Ascending aorta (tissue), 2 donors: ENCODE results near the gene IGFBP5. TPM values are rescaled to one million over a fixed set of nuclear protein-coding genes. Genes with fewer than 3 reads are reported as not detected.

Experiments used
- DNase-seq, 2 donors: peaks; one replicate each; pipeline ENCODE4 v3.0.0-alpha.2; 2019; ENCODE audit warnings: low spot score in 2 of 2
- H3K27ac ChIP-seq, 2 donors: fragments of 200-600 bp; sonication (generic); one replicate each; pipeline ENCODE4 v1.5.1; 2016 to 2017; ENCODE audit warnings: mild to moderate bottlenecking in 1 of 2
- H3K27me3 ChIP-seq: fragments of 200-600 bp; sonication (generic); one replicate; pipeline ENCODE4 v1.5.1; 2017
- H3K36me3 ChIP-seq, 2 donors: fragments of 200-600 bp; sonication (generic); one replicate each; pipeline ENCODE4 v1.5.1; 2016
- H3K4me1 ChIP-seq, 2 donors: fragments of 200-600 bp; sonication (generic); one replicate each; pipeline ENCODE4 v1.5.1; 2016 to 2017; ENCODE audit warnings: mild to moderate bottlenecking in 1 of 2
- H3K4me3 ChIP-seq, 2 donors: fragments of 200-600 bp; sonication (generic); one replicate each; pipeline ENCODE4 v1.5.1; 2016 to 2017; ENCODE audit warnings: mild to moderate bottlenecking in 1 of 2
- H3K9me3 ChIP-seq, 2 donors: fragments of 200-600 bp; sonication (generic); one replicate each; pipeline ENCODE4 v1.5.1; 2016
- intact Hi-C: fragments of 100-400 bp; cut with DNase I; formaldehyde crosslinking; loops from one replicate; pipeline ENCODE4 v1.15.1; 2023
- total RNA-seq: library from RNA; depleted of rRNA; stranded (reverse); fragments of >200 nt; gene quantifications from one replicate; pipeline ENCODE4 v1.1.0, GENCODE V29; 2016
- TF ChIP-seq, protein P1 (sequence below), 3 experiments: fragments of 200-600 bp in 2 of 3; fragments of 450-650 bp in 1 of 3; sonication (generic) in 2 of 3; IDR thresholded peaks; one replicate each; pipeline ENCODE4 v1.5.1; 2016 to 2019; ENCODE audit warnings: antibody characterized with exemption in 3 of 3, mild to moderate bottlenecking in 1 of 3, moderate library complexity in 1 of 3

The IGFBP5 gene
- total RNA-seq, 1 donor from 2014 or later = 1,280 TPM

DNA sequence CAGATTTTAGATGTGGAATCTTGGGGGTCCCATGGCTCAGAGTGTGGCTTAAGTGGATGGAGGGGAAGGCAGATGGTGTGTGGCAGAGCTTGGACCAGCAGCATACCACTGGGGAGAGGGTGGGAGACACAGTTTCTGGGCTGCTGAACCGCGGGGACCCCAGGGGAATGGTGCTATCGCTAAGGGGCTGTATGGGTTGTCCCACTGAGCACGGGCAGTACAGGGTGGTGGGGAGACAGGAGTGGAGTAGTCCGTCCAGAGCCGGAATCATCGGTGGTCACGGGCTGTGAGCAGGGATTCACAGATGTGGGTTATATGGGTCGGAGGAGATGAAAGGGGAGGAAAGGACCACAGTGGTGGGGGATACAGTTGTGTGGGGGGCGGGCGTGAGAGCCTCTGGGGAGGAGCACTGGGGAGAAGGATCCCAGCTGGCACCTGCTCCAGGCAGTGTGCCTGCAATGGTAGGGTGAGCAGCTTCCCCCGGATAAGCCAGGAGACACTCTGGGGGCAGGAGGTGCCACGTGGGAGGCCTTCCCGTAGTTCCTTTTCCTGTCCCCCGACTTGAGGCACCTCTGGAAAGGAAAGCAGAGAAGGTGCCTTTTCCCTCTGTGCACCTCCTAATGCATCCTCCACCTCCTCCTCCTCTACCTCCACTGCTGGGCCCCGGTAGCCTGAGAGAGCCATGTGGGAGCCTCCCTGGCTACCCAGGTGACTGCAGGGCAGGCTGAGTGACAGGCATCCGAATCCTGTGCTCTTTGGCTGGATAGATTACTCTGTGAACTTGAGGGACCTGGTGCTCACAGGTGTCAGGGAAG, 24.9 kb downstream of the IGFBP5 start:
- H3K4me3 ChIP-seq = no peak overlapping the region
- peaks cover 0 to 6% of the 10 kb centered on the region in 2 donors for H3K4me1 ChIP-seq
- intact Hi-C loops = no loop called here
- no peaks in the 10 kb centered on the region for H3K27me3 ChIP-seq
- H3K27ac ChIP-seq = peak overlapping the region; percentile 55 to 64
- peaks cover 17 to 21% of the 10 kb centered on the region in 2 donors for H3K36me3 ChIP-seq
- no peaks in the 10 kb centered on the region for H3K9me3 ChIP-seq
- TF ChIP-seq, protein P1, sequence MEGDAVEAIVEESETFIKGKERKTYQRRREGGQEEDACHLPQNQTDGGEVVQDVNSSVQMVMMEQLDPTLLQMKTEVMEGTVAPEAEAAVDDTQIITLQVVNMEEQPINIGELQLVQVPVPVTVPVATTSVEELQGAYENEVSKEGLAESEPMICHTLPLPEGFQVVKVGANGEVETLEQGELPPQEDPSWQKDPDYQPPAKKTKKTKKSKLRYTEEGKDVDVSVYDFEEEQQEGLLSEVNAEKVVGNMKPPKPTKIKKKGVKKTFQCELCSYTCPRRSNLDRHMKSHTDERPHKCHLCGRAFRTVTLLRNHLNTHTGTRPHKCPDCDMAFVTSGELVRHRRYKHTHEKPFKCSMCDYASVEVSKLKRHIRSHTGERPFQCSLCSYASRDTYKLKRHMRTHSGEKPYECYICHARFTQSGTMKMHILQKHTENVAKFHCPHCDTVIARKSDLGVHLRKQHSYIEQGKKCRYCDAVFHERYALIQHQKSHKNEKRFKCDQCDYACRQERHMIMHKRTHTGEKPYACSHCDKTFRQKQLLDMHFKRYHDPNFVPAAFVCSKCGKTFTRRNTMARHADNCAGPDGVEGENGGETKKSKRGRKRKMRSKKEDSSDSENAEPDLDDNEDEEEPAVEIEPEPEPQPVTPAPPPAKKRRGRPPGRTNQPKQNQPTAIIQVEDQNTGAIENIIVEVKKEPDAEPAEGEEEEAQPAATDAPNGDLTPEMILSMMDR (IDR thresholded peaks at IDR 0.05) = no peak
- no peak for DNase-seq

DNA sequence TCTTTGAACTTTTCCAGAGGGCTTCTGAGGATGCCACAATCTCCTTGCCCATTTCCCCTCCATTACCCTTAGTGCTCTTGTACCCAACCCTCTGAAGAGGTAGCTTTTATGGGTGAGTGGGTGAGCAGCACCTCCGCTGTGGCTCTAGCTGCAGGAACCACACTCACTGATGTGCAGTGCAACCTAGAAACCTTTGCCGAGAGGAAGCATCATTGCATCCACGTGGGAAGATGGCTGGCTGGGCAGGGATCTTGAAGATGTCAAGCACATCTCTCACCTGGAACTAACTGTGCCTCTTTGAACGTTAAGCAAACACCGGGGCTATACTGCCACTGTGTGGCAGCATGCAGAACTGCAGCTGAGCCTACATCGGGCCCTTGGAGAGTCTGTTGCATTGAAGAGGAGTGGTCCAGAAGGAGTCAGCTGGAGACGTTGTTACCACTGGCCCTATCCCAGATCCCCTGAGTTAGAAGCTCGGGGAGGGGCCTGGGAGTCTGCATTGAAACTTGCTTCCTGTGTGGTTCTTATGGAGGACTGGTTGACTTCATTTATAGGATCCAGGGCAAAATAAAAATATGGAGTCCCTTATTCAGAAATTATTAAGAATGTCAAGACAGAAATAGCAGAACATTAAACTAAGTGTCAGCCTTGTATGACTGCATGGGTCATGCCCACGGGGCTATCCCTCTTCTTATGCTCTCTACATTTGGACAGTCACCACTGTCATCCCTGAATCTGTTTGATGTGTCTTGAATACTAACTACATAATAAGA, 28.7 kb downstream of the IGFBP5 start:
- no peak overlapping the region for H3K4me3 ChIP-seq
- H3K27me3 ChIP-seq = no peaks in the 10 kb centered on the region
- peak overlapping the region; percentile 35 to 59 for H3K27ac ChIP-seq
- TF ChIP-seq, protein P1 (IDR thresholded peaks at IDR 0.05) = peak; percentile 97 to 99 (median 98)
- H3K36me3 ChIP-seq = peaks cover 14 to 29% of the 10 kb centered on the region in 2 donors
- peaks cover 0 to 16% of the 10 kb centered on the region in 2 donors for H3K4me1 ChIP-seq
- intact Hi-C loops = loop anchor here (1.0 to 5.0 kb wide), 3 partner anchors 30 to 147 kb away; no protein-coding TSS in a partner anchor
- no peaks in the 10 kb centered on the region for H3K9me3 ChIP-seq
- DNase-seq = peak in 1 of 2 donors; percentile 85

DNA sequence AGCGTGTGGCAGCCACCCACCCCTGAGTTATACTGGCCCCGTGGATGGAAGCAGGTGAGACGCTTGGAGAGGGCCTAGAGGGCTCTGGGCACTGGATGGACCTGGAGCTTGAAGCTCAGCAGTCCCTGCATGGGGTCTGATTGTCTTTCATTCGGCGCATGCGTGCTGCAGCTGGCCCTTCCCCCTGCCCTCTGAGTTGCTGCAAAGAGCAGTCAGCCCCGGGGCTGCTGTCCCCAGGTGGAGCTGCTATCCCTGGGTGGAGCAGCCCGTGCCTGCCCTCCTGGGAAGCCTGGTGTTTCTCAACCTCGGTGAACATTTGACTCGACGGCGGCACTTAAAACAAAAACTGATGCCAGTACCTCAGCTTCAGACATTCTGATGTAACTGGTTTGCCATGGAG, 29.6 kb downstream of the IGFBP5 start:
- Histone ChIP-seq H3K27ac (peak overlapping the region; percentile 35 to 59), H3K36me3 (peaks cover 24 to 38% of the 10 kb centered on the region in 2 donors), H3K9me3 (no peaks in the 10 kb centered on the region), H3K27me3 (no peaks in the 10 kb centered on the region), H3K4me3 (no peak overlapping the region), H3K4me1 (peaks cover 0 to 16% of the 10 kb centered on the region in 2 donors)
- intact Hi-C loops = loop anchor here (1.0 to 5.0 kb wide), 3 partner anchors 29 to 146 kb away; no protein-coding TSS in a partner anchor
- TF ChIP-seq, protein P1 (IDR thresholded peaks at IDR 0.05) = no peak
- DNase-seq = no peak

DNA sequence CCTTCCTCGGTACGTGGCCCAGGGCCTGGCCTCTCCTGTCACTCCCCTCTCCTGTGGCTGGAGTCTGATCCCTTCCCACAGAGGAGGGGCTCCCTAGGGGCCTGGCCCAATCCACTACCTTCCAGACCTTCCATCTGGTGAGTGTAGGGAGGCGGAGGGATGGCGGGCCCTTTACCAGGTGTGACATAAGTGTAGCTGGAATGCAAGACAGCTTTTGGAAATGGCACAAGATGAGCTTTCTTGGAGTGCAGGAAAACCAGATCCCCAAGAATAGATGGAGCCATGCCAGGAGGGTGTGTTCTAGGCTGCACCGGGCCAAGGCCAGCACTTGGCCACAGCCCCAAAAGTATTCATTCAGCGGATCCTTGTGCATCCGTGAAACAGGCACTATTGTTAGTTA, 30.1 kb downstream of the IGFBP5 start:
- no peak overlapping the region for H3K4me3 ChIP-seq
- H3K36me3 ChIP-seq = peaks cover 27 to 43% of the 10 kb centered on the region in 2 donors
- intact Hi-C loops = loop anchor here (5.0 kb wide), 1 partner anchor 93 kb away; no protein-coding TSS in a partner anchor
- H3K9me3 ChIP-seq = no peaks in the 10 kb centered on the region
- H3K27me3 ChIP-seq = no peaks in the 10 kb centered on the region
- TF ChIP-seq, protein P1 (IDR thresholded peaks at IDR 0.05) = no peak
- DNase-seq = no peak
- peak overlapping the region; percentile 59 to 66 for H3K27ac ChIP-seq
- H3K4me1 ChIP-seq = peaks cover 0 to 16% of the 10 kb centered on the region in 2 donors

DNA sequence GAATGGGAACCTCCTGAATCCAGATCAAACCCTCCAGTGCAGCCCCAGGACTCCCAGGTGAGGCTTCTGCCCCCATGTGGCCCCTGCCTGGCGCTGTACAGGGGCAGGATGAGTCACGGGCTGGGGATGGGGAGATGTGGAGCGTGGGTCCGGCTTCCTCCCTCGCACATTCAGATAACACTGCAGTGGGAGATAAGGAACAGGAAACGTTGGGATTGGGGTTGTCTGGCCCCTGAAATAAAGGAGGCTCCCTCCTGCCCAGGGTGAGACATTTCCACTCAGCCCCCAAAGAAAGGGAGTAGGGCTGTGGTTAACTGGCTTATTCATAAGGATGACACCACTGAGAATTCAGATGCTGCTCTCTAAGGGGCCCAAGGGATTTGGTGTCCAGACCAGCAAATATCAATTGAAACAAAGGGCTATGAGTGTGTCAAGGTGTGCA, 30.7 kb downstream of the IGFBP5 start:
- no peak overlapping the region for H3K4me3 ChIP-seq
- no peaks in the 10 kb centered on the region for H3K27me3 ChIP-seq
- DNase-seq = no peak
- peaks cover 27 to 47% of the 10 kb centered on the region in 2 donors for H3K36me3 ChIP-seq
- H3K27ac ChIP-seq = peak overlapping the region; percentile 59 to 66
- TF ChIP-seq, protein P1 (IDR thresholded peaks at IDR 0.05) = no peak
- H3K4me1 ChIP-seq = peaks cover 0 to 16% of the 10 kb centered on the region in 2 donors
- intact Hi-C loops = loop anchor here (5.0 kb wide), 1 partner anchor 92 kb away; no protein-coding TSS in a partner anchor
- no peaks in the 10 kb centered on the region for H3K9me3 ChIP-seq
